SH-SY5Y (cell line): ENCODE results near the gene ARHGAP26.

Experiments used
- GATA2 ChIP-seq: IDR thresholded peaks from 2 replicates; pipeline ENCODE4 v1.6.1; 2011; ENCODE audit warnings: mild to moderate bottlenecking, low read depth, low read length
- GATA3 ChIP-seq: IDR thresholded peaks from 2 replicates; pipeline ENCODE4 v1.6.1; 2011; ENCODE audit warnings: low read depth, mild to moderate bottlenecking, low read length, moderate library complexity

GRCh38 chr5:143115381-143115780 is 345.2 kb downstream of the ARHGAP26 start:
- TF ChIP-seq GATA2 (no peak), GATA3 (no peak)
